K562 (cell line): ENCODE data around the gene CNTD1. TPM values are rescaled to one million over a fixed set of nuclear protein-coding genes. Genes with fewer than 3 reads are reported as not detected.

Source experiments
- ARID4B ChIP-seq: sonication (generic); formaldehyde crosslinking; IDR thresholded peaks from 2 replicates; pipeline ENCODE4 v1.8.0; 2022; ENCODE audit warnings: mild to moderate bottlenecking, missing genetic modification reagents
- CC2D1A ChIP-seq: fragments of 450-650 bp; IDR thresholded peaks from 2 replicates; pipeline ENCODE4 v1.6.1; 2017; ENCODE audit warnings: mild to moderate bottlenecking
- CCNT2 ChIP-seq: IDR thresholded peaks from 2 replicates; pipeline ENCODE4 v1.6.1; 2011; ENCODE audit warnings: borderline replicate concordance, low read depth, mild to moderate bottlenecking, moderate library complexity, mixed read lengths, low read length; ENCODE audit not compliant: insufficient read length; ENCODE audit errors: extremely low read depth
- EP400 ChIP-seq: fragments of 450-650 bp; IDR thresholded peaks from 2 replicates; pipeline ENCODE4 v1.6.1; 2017; ENCODE audit warnings: antibody characterized with exemption, mild to moderate bottlenecking, moderate library complexity
- ETS1 ChIP-seq: conservative IDR thresholded peaks from 2 replicates; pipeline ENCODE4 v1.6.1; 2011; ENCODE audit warnings: low read depth, mild to moderate bottlenecking, low read length; ENCODE audit not compliant: control insufficient read depth
- KLF13 ChIP-seq: fragments of 450-650 bp; IDR thresholded peaks from 2 replicates; pipeline ENCODE4 v1.6.1; 2016; ENCODE audit warnings: missing genetic modification characterization, low read depth, mild to moderate bottlenecking, missing compliant biosample characterization, moderate library complexity, borderline replicate concordance
- NFIC ChIP-seq: fragments of 450-650 bp; IDR thresholded peaks from 2 replicates; pipeline ENCODE4 v1.6.1; 2017; ENCODE audit warnings: mild to moderate bottlenecking, inconsistent platforms
- PHB2 ChIP-seq: fragments of 450-650 bp; IDR thresholded peaks from 2 replicates; pipeline ENCODE4 v1.6.1; 2017; ENCODE audit warnings: low read depth
- ZFX ChIP-seq: sonication (generic); formaldehyde crosslinking; IDR thresholded peaks from 2 replicates; pipeline ENCODE4 v1.8.0; 2022; ENCODE audit warnings: mild to moderate bottlenecking, missing genetic modification reagents, moderate library complexity
- polyA plus RNA-seq, 8 experiments: library from polyadenylated mRNA; depleted of rRNA in 4 of 8; stranded (reverse) in 5 of 8; unstranded in 3 of 8; fragments of >200 nt; fragmentation: Nextera tagmentation in 2 of 8; fragmentation: Illumina TruSeq in 1 of 8; extraction: Ambion mirVana in 2 of 8; extraction: Trizol in 1 of 8; gene quantifications; 2 replicates each; pipeline versions ENCODE4 v1.2.1 to v1.2.3, GENCODE V29; 2011 to 2014; ENCODE audit warnings: inconsistent platforms in 1 of 8, missing spikeins in 1 of 8
- total RNA-seq, 7 experiments: library from RNA; depleted of rRNA in 6 of 7; stranded (reverse); fragments of >200 nt in 6 of 7; fragmentation: Illumina TruSeq in 2 of 7; extraction: Trizol in 2 of 7; gene quantifications; 2 replicates each; pipeline versions ENCODE4 v1.2.1 to v1.2.3, GENCODE V29; 2011 to 2021; ENCODE audit warnings: low replicate concordance in 1 of 7
- TF ChIP-seq, protein P1 (sequence below): fragments of 450-650 bp; formaldehyde crosslinking; conservative IDR thresholded peaks from 2 replicates; pipeline ENCODE4 v1.4.0; 2022; ENCODE audit warnings: mild to moderate bottlenecking, missing genetic modification characterization
- TF ChIP-seq, protein P2 (sequence below): fragments of 450-650 bp; IDR thresholded peaks from 2 replicates; pipeline ENCODE4 v1.6.1; 2018; ENCODE audit not compliant: partially characterized antibody

Gene CNTD1
- total and polyA plus RNA-seq, 9 of the 15 experiments (the other 6 are each of a cell fraction or from before 2014, with no cell fraction given): 0.12 to 0.86 (median 0.41) TPM; not detected in 1

DNA sequence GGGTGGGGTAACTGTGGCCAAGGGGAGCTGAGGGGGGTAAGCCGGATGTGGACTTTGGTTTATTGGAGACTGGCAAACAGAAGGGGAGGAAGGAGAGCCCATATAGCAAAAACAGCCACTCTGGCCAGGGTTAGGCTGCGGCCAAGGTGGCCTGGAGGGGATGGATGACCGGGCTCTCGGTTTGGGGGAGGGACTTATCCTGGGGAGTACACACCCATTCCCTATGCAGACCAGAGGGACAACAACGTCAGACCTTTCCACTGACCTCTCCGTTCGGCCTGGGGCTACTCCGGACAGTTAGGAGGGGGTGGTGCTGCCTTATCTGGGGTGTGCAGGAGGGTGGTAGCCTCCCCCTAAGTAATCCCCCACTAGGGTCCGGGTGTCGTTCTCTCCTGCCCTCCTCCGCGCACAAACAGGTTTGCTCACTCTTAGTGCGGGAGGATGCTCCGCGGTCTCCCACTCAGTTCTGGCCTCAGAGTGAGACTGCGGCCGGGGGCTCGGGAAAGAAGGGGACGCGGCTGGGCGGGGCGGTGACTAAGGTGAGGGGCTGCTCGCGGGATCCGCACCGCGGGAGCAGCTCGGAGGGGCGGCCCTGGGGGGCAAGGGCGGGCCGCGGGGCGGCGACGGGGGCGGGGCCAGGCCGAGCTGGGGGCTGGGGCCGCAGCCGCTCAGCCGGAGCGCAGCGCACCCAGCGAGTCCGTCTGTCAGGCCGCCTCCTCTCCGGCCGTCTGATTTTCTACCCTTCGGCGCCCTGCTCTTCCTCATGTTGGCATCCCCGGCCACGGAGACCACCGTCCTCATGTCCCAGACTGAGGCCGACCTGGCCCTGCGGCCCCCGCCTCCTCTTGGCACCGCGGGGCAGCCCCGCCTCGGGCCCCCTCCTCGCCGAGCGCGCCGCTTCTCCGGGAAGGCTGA is 18.5 kb upstream of the CNTD1 start, which contains the start of gene WNK4 (continued):
- peak; percentile 88; the same call in 1 of the 2 replicates for TF ChIP-seq ETS1
- peak; percentile 76 for TF ChIP-seq NFIC
- TF ChIP-seq CC2D1A: peak; percentile 98
- TF ChIP-seq EP400: peak; percentile 47; the same call in 1 of the 2 replicates
- peak; percentile 66 for TF ChIP-seq PHB2
- TF ChIP-seq ZFX: peak; percentile 65
- TF ChIP-seq, protein P1, sequence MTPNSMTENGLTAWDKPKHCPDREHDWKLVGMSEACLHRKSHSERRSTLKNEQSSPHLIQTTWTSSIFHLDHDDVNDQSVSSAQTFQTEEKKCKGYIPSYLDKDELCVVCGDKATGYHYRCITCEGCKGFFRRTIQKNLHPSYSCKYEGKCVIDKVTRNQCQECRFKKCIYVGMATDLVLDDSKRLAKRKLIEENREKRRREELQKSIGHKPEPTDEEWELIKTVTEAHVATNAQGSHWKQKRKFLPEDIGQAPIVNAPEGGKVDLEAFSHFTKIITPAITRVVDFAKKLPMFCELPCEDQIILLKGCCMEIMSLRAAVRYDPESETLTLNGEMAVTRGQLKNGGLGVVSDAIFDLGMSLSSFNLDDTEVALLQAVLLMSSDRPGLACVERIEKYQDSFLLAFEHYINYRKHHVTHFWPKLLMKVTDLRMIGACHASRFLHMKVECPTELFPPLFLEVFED (CRISPR knock-in tag): peak; percentile 73; the same call in 1 of the 2 replicates
- 0 out of 2 replicates have a peak, but pooled peaks have one; percentile 33 for TF ChIP-seq ARID4B
- TF ChIP-seq KLF13: peak; percentile 66; the same call in 1 of the 2 replicates
- TF ChIP-seq, protein P2, sequence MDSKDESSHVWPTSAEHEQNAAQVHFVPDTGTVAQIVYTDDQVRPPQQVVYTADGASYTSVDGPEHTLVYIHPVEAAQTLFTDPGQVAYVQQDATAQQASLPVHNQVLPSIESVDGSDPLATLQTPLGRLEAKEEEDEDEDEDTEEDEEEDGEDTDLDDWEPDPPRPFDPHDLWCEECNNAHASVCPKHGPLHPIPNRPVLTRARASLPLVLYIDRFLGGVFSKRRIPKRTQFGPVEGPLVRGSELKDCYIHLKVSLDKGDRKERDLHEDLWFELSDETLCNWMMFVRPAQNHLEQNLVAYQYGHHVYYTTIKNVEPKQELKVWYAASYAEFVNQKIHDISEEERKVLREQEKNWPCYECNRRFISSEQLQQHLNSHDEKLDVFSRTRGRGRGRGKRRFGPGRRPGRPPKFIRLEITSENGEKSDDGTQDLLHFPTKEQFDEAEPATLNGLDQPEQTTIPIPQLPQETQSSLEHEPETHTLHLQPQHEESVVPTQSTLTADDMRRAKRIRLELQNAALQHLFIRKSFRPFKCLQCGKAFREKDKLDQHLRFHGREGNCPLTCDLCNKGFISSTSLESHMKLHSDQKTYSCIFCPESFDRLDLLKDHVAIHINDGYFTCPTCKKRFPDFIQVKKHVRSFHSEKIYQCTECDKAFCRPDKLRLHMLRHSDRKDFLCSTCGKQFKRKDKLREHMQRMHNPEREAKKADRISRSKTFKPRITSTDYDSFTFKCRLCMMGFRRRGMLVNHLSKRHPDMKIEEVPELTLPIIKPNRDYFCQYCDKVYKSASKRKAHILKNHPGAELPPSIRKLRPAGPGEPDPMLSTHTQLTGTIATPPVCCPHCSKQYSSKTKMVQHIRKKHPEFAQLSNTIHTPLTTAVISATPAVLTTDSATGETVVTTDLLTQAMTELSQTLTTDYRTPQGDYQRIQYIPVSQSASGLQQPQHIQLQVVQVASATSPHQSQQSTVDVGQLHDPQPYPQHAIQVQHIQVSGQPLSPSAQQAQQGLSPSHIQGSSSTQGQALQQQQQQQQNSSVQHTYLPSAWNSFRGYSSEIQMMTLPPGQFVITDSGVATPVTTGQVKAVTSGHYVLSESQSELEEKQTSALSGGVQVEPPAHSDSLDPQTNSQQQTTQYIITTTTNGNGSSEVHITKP: peak; percentile 72
- TF ChIP-seq CCNT2: peak; percentile 76
